GM23248 (cell line): ENCODE measurements around the gene R3HDML.

Experiments
- EZH2 ChIP-seq: fragments of 200-600 bp; sonication (generic); IDR thresholded peaks from 2 replicates; pipeline ENCODE4 v1.6.1; 2018; ENCODE audit warnings: antibody characterized with exemption, mild to moderate bottlenecking; ENCODE audit not compliant: insufficient read depth, poor library complexity, severe bottlenecking
- EZH2phosphoT487 ChIP-seq: fragments of 200-600 bp; sonication (generic); IDR thresholded peaks from 2 replicates; pipeline ENCODE4 v1.6.1; 2018; ENCODE audit warnings: antibody characterized with exemption, moderate library complexity, mild to moderate bottlenecking, low read depth; ENCODE audit not compliant: insufficient read depth

DNA sequence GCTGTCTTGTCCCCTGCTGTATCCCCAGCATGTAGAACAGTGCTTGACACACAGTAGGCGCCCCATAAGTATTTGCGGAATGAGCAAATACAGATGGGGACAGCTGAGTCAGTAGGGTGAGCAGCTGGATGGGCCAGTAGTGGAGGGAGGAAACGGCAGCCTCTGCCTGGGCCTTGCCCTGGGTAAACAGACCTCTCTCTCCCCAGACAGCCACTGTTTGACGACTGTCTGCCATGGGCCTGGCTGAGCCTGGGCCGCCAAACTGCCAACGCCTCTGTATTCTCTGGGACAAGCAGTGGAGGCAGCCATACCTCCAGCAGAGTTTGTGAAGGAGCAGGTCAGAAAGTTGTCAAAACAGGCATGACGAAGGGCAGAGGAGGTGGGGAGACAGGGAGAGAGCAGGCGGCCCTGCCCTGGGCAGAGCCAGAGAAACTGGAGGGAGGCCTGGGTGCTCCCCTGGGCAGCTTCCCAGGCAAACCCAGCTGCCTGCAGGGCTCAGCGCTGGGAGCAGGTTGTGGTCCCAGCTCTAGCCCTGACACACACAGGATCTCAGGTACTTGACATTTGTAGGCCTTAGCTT is 33.9 kb downstream of the R3HDML start:
- no peak for TF ChIP-seq EZH2
- no peak for TF ChIP-seq EZH2phosphoT487
